Fibroblast of upper back skin (primary cell): ENCODE measurements around the gene CPA2.
"Not testable (repeated sequence)": the region's sequence is repeated elsewhere in the genome, so short reads cannot be mapped to it uniquely, and the experiment has no call there.

Source experiments
- DNase-seq: peaks from one replicate; pipeline ENCODE4 v3.0.0-alpha.2; 2013

The CPA2 gene

GRCh38 chr7:130266258-130266960 lies at the start of gene CPA2:
Gene CPA2, plus strand, starts transcription at chr7:130266863. Its CDS starts 19 bp downstream, at chr7:130266882.
- no peak for DNase-seq

- no peak for DNase-seq
Measured at GRCh38 chr7:130218806-130219620, 47.6 kb upstream of the CPA2 start.

GRCh38 chr7:130219871-130220270 lies 46.8 kb upstream of the CPA2 start:
- DNase-seq, result no peak

GRCh38 chr7:130221746-130222145 lies 44.9 kb upstream of the CPA2 start:
- no peak for DNase-seq

- no peak for DNase-seq
Measured at GRCh38 chr7:130223646-130224045, 43.0 kb upstream of the CPA2 start.

- no peak for DNase-seq
Measured at GRCh38 chr7:130224210-130224609, 42.5 kb upstream of the CPA2 start.

GRCh38 chr7:130224923-130225322 lies 41.7 kb upstream of the CPA2 start:
- peak; percentile 34 for DNase-seq

GRCh38 chr7:130226333-130226732 lies 40.3 kb upstream of the CPA2 start:
- no peak for DNase-seq

- DNase-seq, result no peak
Measured at GRCh38 chr7:130227883-130228575, 38.6 kb upstream of the CPA2 start.

- DNase-seq, result no peak
Measured at GRCh38 chr7:130228840-130229502, 37.7 kb upstream of the CPA2 start.

- not testable (repeated sequence) for DNase-seq
Measured at GRCh38 chr7:130229981-130230380, 36.7 kb upstream of the CPA2 start.

- no peak for DNase-seq
Measured at GRCh38 chr7:130231792-130232191, 34.9 kb upstream of the CPA2 start.

GRCh38 chr7:130232209-130232608 lies 34.5 kb upstream of the CPA2 start:
- no peak for DNase-seq

- no peak for DNase-seq
Measured at GRCh38 chr7:130234078-130234477, 32.6 kb upstream of the CPA2 start.

- not testable (repeated sequence) for DNase-seq
Measured at GRCh38 chr7:130236361-130236760, 30.3 kb upstream of the CPA2 start.

GRCh38 chr7:130240240-130240639 lies 26.4 kb upstream of the CPA2 start:
- no peak for DNase-seq

GRCh38 chr7:130242198-130243014 lies 24.3 kb upstream of the CPA2 start:
- peak; percentile 71 for DNase-seq

GRCh38 chr7:130243486-130243885 lies 23.2 kb upstream of the CPA2 start:
- peak; percentile 48 for DNase-seq

- not testable (repeated sequence) for DNase-seq
Measured at GRCh38 chr7:130246491-130246890, 20.2 kb upstream of the CPA2 start.

- not testable (repeated sequence) for DNase-seq
Measured at GRCh38 chr7:130248842-130249241, 17.8 kb upstream of the CPA2 start.

- not testable (repeated sequence) for DNase-seq
Measured at GRCh38 chr7:130249626-130250025, 17.0 kb upstream of the CPA2 start.

- DNase-seq, result no peak
Measured at GRCh38 chr7:130254555-130254954, 12.1 kb upstream of the CPA2 start.
